Mesangial cell (primary cell): ENCODE data around the gene ARHGAP6. TPM values are rescaled to one million over a fixed set of nuclear protein-coding genes. Genes with fewer than 3 reads are reported as not detected.

Experiments
- total RNA-seq: library from RNA; depleted of rRNA; stranded (reverse); fragments of >200 nt; gene quantifications from 2 replicates; pipeline ENCODE4 v1.2.3, GENCODE V29; 2015

The ARHGAP6 gene, protein sequence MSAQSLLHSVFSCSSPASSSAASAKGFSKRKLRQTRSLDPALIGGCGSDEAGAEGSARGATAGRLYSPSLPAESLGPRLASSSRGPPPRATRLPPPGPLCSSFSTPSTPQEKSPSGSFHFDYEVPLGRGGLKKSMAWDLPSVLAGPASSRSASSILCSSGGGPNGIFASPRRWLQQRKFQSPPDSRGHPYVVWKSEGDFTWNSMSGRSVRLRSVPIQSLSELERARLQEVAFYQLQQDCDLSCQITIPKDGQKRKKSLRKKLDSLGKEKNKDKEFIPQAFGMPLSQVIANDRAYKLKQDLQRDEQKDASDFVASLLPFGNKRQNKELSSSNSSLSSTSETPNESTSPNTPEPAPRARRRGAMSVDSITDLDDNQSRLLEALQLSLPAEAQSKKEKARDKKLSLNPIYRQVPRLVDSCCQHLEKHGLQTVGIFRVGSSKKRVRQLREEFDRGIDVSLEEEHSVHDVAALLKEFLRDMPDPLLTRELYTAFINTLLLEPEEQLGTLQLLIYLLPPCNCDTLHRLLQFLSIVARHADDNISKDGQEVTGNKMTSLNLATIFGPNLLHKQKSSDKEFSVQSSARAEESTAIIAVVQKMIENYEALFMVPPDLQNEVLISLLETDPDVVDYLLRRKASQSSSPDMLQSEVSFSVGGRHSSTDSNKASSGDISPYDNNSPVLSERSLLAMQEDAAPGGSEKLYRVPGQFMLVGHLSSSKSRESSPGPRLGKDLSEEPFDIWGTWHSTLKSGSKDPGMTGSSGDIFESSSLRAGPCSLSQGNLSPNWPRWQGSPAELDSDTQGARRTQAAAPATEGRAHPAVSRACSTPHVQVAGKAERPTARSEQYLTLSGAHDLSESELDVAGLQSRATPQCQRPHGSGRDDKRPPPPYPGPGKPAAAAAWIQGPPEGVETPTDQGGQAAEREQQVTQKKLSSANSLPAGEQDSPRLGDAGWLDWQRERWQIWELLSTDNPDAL (N-terminal part only)
- 0.65 and 7.5 TPM in 2 replicates for total RNA-seq

GRCh38 chrX:11665168-11666111, at the start of gene ARHGAP6:
ARHGAP6 (minus strand) TSS chrX:11665920; CDS start chrX:11664828, 1,092 bp downstream.

GRCh38 chrX:11293113-11293512, 372.6 kb downstream of the ARHGAP6 start, which contains the start of gene AMELX:
AMELX (plus strand) TSS chrX:11293413; CDS start chrX:11294789, 1,376 bp downstream.

DNA sequence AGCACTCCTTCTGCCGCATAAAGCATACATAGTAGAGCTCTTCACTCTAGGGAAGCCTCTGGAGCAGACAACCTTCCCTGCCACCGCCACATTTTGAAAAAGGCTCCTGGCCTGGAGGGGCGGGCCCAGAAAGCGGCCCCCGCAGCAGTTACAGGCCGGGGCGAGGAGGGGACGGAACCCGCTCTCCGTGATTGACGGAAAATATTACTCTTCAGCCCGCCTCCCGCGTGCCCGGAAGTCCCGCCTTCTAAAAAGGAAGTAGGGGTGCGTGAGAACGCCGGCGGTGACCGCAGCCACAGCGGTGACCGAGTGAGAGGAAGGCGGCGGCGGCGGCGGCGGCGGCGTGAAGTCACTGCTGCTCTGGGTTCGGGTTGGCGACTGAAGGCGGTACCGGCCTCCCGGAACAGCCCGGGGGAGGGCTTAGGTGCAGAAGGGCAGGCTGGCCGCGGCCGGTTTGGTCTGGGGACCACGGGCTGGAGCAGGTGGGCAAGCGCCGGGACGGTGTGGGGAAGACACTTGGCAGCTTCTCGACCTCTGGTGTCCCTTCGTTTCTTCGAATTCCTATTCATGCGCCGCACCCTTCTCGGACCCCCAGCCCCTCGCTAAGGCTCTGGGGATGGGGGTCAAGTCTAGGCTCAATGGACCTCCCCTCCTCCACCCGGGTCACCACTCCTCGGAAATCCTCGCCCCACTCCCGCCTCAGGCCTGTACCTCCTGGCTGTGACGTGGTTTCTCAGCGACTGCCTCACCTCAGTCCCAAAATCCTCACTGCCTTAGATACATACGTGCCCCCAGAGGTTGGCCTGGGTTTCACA, 554.5 kb downstream of the ARHGAP6 start, which contains the start of gene HCCS:
TSS of gene HCCS (plus strand) at position 296 of the 815 bp plus-strand sequence. CDS start 729 bp downstream, outside the sequence.

Other genes starting within 250 kb of the ARHGAP6 start
- gene MSL3, start 92.3 kb upstream of the ARHGAP6 start, total RNA-seq, result 12.9 and 18.3 TPM in 2 replicates